Esophagus (tissue), 2 donors: Measurements from ENCODE around the gene NUMA1. TPM values are rescaled to one million over a fixed set of nuclear protein-coding genes. Genes with fewer than 3 reads are reported as not detected.

Experiments used
- H3K27ac ChIP-seq, 2 donors: one replicate each; pipeline ENCODE4 v1.5.1; 2013; ENCODE audit warnings: low read depth in 2 of 2, mild to moderate bottlenecking in 2 of 2, inconsistent platforms in 1 of 2, low read length in 1 of 2, moderate library complexity in 1 of 2
- H3K27me3 ChIP-seq, 2 donors: one replicate each; pipeline ENCODE4 v1.6.1; 2013; ENCODE audit warnings: low read length in 2 of 2, control low read depth in 1 of 2, mild to moderate bottlenecking in 1 of 2; ENCODE audit not compliant: insufficient read depth in 2 of 2, control insufficient read depth in 1 of 2
- H3K36me3 ChIP-seq, 2 donors: one replicate each; pipeline ENCODE4 v1.6.1; 2013; ENCODE audit warnings: low read length in 1 of 2; ENCODE audit not compliant: control insufficient read depth in 2 of 2, insufficient read depth in 2 of 2
- H3K4me1 ChIP-seq, 2 donors: one replicate each; pipeline ENCODE4 v1.6.1; 2013; ENCODE audit warnings: low read length in 1 of 2; ENCODE audit not compliant: control insufficient read depth in 2 of 2, insufficient read depth in 2 of 2
- H3K4me3 ChIP-seq, 2 donors: one replicate each; pipeline ENCODE4 v1.5.1; 2013; ENCODE audit warnings: low read length in 2 of 2, mild to moderate bottlenecking in 2 of 2, low read depth in 1 of 2, moderate library complexity in 1 of 2
- H3K9me3 ChIP-seq, 2 donors: one replicate each; pipeline ENCODE4 v1.6.1; 2013; ENCODE audit warnings: mild to moderate bottlenecking in 2 of 2, low read depth in 1 of 2, low read length in 1 of 2, moderate library complexity in 1 of 2; ENCODE audit not compliant: control insufficient read depth in 2 of 2, insufficient read depth in 1 of 2
- WGBS, 2 donors: extraction: QIAGEN DNeasy Blood & Tissue Kit; methylation state at CpG; one replicate each; pipeline ENCODE4 v1.1.7; 2013; 5-methylcytosine and 5-hydroxymethylcytosine counted together
- polyA plus RNA-seq, 2 donors: library from polyadenylated mRNA; stranded (reverse); fragments of 200-250 nt; gene quantifications; one replicate each; pipeline ENCODE4 v1.2.3, GENCODE V29; 2013
- donor health status: healthy with polysubstance abuse.
- donor health status: Bipolar disorder and iron deficiency.

The NUMA1 gene
- polyA plus RNA-seq, 2 donors, result 108 to 205 TPM

GRCh38 chr11:72012897-72013721 lies 67.2 kb downstream of the NUMA1 start:
- Histone ChIP-seq H3K9me3 (no peaks in the 10 kb centered on the region), H3K4me1 (peaks cover 6 to 30% of the 10 kb centered on the region in 2 donors), H3K27ac (peak overlapping the region; percentile 54 to 65), H3K27me3 (no peaks in the 10 kb centered on the region), H3K36me3 (peaks cover 53 to 96% of the 10 kb centered on the region in 2 donors), H3K4me3 (no peak overlapping the region)
- 35 to 45% methylated on average over 33 of the region's 33 CpGs for WGBS, 2 donors

GRCh38 chr11:72012091-72012630 lies 68.2 kb downstream of the NUMA1 start:
- Histone ChIP-seq H3K27me3 (no peaks in the 10 kb centered on the region), H3K9me3 (no peaks in the 10 kb centered on the region), H3K36me3 (peaks cover 48 to 96% of the 10 kb centered on the region in 2 donors), H3K4me1 (peaks cover 6 to 30% of the 10 kb centered on the region in 2 donors), H3K4me3 (no peak overlapping the region), H3K27ac (peak overlapping the region; percentile 14 to 54)
- WGBS, 2 donors, result 65% methylated on average over 5 of the region's 5 CpGs

DNA sequence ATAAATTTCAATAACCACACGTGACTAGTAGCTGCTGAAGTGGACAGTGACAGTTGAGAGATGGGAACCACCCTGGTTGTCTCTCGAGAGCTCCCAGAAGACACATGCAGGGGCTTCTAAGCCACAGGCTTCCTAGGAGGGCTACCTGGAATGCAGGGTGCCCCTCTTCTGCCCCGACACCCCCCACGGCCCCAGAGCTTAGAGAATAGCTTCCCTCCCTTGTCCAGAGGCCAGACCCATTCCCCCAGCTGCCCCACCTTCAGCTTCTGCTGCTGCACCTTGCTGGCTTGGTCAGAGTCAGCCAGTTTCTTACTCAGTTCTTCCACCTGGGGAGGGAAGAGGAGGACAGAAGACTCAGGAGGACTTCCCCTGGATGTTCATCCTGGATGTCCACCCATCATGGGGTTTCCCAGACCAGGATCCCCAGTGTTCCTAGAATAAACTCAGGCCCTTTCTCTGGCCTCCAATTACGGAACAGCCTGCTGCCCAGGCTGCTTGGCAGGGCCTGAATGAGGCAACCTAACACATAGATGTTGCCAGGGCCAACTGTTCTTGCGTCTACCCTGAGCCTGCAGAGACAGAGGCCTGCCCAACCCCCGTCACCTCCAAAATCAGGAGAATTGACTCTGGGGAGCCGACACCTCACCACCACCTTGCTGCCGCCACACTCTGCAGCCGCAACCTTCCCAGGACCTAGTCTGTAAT lies 69.7 kb downstream of the NUMA1 start:
- Histone ChIP-seq H3K36me3 (peaks cover 52 to 96% of the 10 kb centered on the region in 2 donors), H3K4me1 (peaks cover 6 to 28% of the 10 kb centered on the region in 2 donors), H3K9me3 (no peaks in the 10 kb centered on the region), H3K4me3 (no peak overlapping the region), H3K27ac (no peak overlapping the region), H3K27me3 (no peaks in the 10 kb centered on the region)
- WGBS, 2 donors, result 79 to 84% methylated on average over 10 of the region's 10 CpGs

DNA sequence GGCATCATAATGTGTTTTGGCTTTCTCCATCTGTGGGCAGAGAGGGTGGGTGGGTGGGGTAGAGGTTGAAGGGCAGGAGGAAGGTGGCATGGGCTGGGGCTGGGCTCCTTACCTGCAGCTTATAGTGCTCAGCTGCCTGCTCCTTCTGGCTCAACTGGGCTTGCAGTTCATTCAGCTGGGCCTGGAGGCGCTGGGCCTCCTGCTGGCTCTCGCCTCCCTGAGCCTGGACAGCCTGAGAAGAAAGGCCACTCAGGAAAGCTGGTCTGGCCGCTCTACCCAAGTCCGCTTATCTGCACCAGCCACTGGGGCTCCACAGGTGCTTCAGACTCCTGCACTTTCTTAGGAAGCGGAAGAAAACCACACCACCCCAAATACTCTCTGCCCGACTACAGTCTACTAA lies 71.2 kb downstream of the NUMA1 start:
- Histone ChIP-seq H3K27me3 (no peaks in the 10 kb centered on the region), H3K9me3 (no peaks in the 10 kb centered on the region), H3K4me3 (no peak overlapping the region), H3K27ac (no peak overlapping the region), H3K36me3 (peaks cover 56 to 95% of the 10 kb centered on the region in 2 donors), H3K4me1 (peaks cover 4 to 15% of the 10 kb centered on the region in 2 donors)
- WGBS, 2 donors, result 89 to 90% methylated on average over 6 of the region's 6 CpGs

DNA sequence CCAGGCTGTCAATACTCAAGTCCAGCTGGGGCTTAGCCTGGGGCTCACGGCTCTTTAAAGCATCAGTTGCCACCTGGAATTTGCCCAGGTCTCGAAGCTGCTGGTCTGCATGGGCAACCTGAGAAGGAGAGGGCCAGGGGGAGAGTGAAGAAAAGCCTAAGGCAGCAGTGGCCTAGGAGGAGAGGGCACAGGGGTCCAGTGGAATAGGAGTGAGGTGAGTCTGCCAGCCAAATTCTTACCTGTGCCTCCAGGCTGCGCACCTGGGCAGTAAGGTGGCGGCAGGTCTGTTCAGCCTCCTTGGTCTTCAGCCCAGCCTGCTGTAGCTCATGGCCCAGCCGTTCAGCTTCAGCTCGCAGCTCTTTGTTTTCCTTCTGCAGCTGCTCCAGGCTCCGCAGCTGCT lies 71.6 kb downstream of the NUMA1 start:
- H3K27me3 ChIP-seq, result no peaks in the 10 kb centered on the region
- H3K4me3 ChIP-seq, result no peak overlapping the region
- 52 to 70% methylated on average over 7 of the region's 7 CpGs for WGBS, 2 donors
- H3K9me3 ChIP-seq, result no peaks in the 10 kb centered on the region
- peaks cover 61 to 95% of the 10 kb centered on the region in 2 donors for H3K36me3 ChIP-seq
- no peak overlapping the region for H3K27ac ChIP-seq
- H3K4me1 ChIP-seq, result peaks cover 1 to 11% of the 10 kb centered on the region in 2 donors

DNA sequence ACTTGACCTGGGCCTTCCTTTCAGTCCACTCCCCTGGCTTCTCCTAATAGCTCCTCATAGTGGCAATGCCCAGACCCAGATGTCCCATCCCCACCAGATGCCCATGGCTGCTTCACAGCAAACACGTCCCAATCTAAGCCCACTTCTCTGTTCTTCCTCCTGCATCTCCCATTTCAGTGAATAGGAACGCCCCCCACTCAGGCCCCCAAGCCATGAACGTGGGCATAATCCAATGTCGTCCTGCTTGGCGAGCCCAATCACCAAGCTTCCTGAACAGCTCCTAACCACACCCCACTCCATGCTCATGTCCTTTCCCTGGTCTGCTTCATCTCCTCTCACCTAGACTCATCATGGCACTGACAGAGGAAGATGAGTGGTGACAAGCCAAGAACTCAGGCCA lies 72.8 kb downstream of the NUMA1 start:
- WGBS, 2 donors, result 77 to 84% methylated on average over 5 of the region's 5 CpGs

GRCh38 chr11:72007089-72007476 lies 73.3 kb downstream of the NUMA1 start:
- H3K9me3 ChIP-seq, result no peaks in the 10 kb centered on the region
- no peaks in the 10 kb centered on the region for H3K4me1 ChIP-seq
- H3K27ac ChIP-seq, result no peak overlapping the region
- H3K4me3 ChIP-seq, result no peak overlapping the region
- WGBS, 2 donors, result 87 to 90% methylated on average over 15 of the region's 15 CpGs
- H3K36me3 ChIP-seq, result peaks cover 63 to 89% of the 10 kb centered on the region in 2 donors
- H3K27me3 ChIP-seq, result no peaks in the 10 kb centered on the region

More for the DNA sequence above, 72.8 kb downstream of the NUMA1 start:
- no peaks in the 10 kb centered on the region for H3K27me3 ChIP-seq
- peaks cover 0 to 1% of the 10 kb centered on the region in 2 donors for H3K4me1 ChIP-seq
- no peak overlapping the region for H3K27ac ChIP-seq
- no peak overlapping the region for H3K4me3 ChIP-seq
- H3K36me3 ChIP-seq, result peaks cover 66 to 94% of the 10 kb centered on the region in 2 donors
- no peaks in the 10 kb centered on the region for H3K9me3 ChIP-seq

GRCh38 chr11:72006309-72007088 lies 73.8 kb downstream of the NUMA1 start:
- Histone ChIP-seq H3K27ac (no peak overlapping the region), H3K27me3 (no peaks in the 10 kb centered on the region), H3K9me3 (no peaks in the 10 kb centered on the region), H3K36me3 (peaks cover 62 to 87% of the 10 kb centered on the region in 2 donors), H3K4me3 (no peak overlapping the region), H3K4me1 (no peaks in the 10 kb centered on the region)
- 84 to 90% methylated on average over 8 of the region's 8 CpGs for WGBS, 2 donors
